ENCODE data around the gene IGFBP7. TPM values are rescaled to one million over a fixed set of nuclear protein-coding genes. Genes with fewer than 3 reads are reported as not detected.

Gene IGFBP7
- total and polyA plus RNA-seq, 8 donors = 49.4 to 324 (median 152) TPM

DNA sequence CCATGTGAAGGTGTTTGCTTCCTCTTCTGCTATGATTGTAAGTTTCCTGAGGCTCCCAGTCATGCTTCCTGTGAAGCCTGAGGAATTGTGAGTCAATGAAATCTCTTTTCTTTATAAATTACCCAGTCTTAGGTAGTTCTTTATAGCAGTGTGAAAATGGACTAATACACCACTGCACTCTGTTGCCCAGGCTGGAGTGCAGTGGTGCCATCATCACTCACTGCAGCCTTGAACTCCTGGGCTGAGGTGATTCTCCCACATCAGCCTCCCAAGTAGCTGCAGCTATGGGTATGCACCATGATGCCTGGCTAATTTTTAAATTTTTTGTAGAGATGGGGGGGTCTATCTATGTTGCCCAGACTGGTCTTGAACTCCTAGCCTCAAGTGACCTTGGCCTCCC is 15.8 kb upstream of the IGFBP7 start:
- Histone ChIP-seq H3K36me3 (no peaks in the 10 kb centered on the region), H3K27me3 (no peaks in the 10 kb centered on the region), H3K9me3 (no peaks in the 10 kb centered on the region), H3K4me1 (no peaks in the 10 kb centered on the region), H3K27ac (no peak overlapping the region), H3K4me3 (no peak overlapping the region)
- TF ChIP-seq CTCF (IDR thresholded peaks at IDR 0.05) = no peak
- intact Hi-C loops (cut with DNase I) = no loop called here
- FAIRE-seq = no peak
- DNase-seq = no peak
- ATAC-seq = no peak

DNA sequence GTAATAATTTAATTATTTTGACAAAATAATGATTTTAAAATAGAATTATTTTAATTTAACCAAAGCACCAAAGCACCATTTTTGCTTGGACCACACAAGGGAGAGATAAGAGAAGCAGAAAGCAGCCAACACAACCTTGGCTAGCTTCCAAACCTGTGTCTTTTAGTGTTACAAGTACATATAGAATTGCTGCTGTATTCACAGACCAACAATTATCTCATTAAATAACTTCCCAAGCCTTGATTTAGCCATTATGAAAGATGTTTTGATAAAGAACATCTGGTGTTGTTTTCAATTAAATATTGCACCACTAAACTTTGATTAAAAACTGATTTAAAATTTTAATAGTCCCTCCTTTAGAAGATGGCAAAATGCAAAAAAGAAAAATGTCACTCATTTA is 14.0 kb upstream of the IGFBP7 start:
- Histone ChIP-seq H3K4me3 (no peak overlapping the region), H3K27ac (no peak overlapping the region), H3K36me3 (no peaks in the 10 kb centered on the region), H3K4me1 (no peaks in the 10 kb centered on the region), H3K9me3 (no peaks in the 10 kb centered on the region), H3K27me3 (no peaks in the 10 kb centered on the region)
- no peak for FAIRE-seq
- ATAC-seq = no peak
- no peak for TF ChIP-seq CTCF (IDR thresholded peaks at IDR 0.05)
- intact Hi-C loops (cut with DNase I) = no loop called here
- DNase-seq = no peak

GRCh38 chr4:57122959-57123358 is 12.8 kb upstream of the IGFBP7 start:
- ATAC-seq (no peak), DNase-seq (no peak), FAIRE-seq (no peak)
- Histone ChIP-seq H3K27me3 (no peaks in the 10 kb centered on the region), H3K4me3 (no peak overlapping the region), H3K36me3 (no peaks in the 10 kb centered on the region), H3K9me3 (no peaks in the 10 kb centered on the region), H3K27ac (no peak overlapping the region), H3K4me1 (no peaks in the 10 kb centered on the region)
- WGBS, 2 donors = 63 to 81% methylated on average over 1 of the region's 1 CpG
- intact Hi-C loops (cut with DNase I) = no loop called here
- TF ChIP-seq CTCF (IDR thresholded peaks at IDR 0.05) = no peak

GRCh38 chr4:57119054-57119651 is 9.0 kb upstream of the IGFBP7 start:
- intact Hi-C loops (cut with DNase I) = no loop called here
- 62 to 73% methylated on average over 8 of the region's 8 CpGs for WGBS, 2 donors
- peak in 3 of 4 donors; percentile 56 to 76 (median 64) for ATAC-seq
- no peak for FAIRE-seq
- Histone ChIP-seq H3K27me3 (no peaks in the 10 kb centered on the region), H3K27ac (peak overlapping the region in 1 of 4 donors; percentile 30), H3K4me1 (no peaks in the 10 kb centered on the region), H3K9me3 (no peaks in the 10 kb centered on the region), H3K36me3 (no peaks in the 10 kb centered on the region), H3K4me3 (no peak overlapping the region)
- no peak for TF ChIP-seq CTCF (IDR thresholded peaks at IDR 0.05)
- no peak for DNase-seq

DNA sequence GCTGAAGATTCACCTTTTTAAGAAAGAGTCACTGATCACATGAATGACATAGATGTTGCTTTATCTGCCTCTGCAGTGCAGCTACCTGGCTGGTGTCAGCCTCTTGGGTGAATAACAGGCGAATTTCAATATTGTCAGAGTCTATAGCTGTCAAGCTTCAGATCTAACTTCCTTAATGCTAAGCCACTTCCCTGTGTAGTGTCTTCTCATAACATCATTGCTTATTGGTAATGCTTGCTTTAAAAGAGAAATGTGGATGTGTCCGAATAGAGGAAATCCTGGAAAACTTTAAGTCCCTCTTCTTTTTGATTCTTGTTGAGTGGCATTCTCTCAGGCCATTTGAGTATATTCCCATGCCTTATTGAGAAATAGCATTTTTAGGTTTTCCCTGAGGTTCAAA is 7.3 kb upstream of the IGFBP7 start:
- intact Hi-C loops (cut with DNase I) = no loop called here
- no peak overlapping the region for H3K4me3 ChIP-seq

More for the DNA sequence above, 7.3 kb upstream of the IGFBP7 start:
- Histone ChIP-seq H3K9me3 (no peaks in the 10 kb centered on the region), H3K27ac (no peak overlapping the region), H3K36me3 (no peaks in the 10 kb centered on the region), H3K4me1 (no peaks in the 10 kb centered on the region), H3K27me3 (no peaks in the 10 kb centered on the region)
- ATAC-seq (no peak), DNase-seq (no peak), FAIRE-seq (no peak)
- no peak for TF ChIP-seq CTCF (IDR thresholded peaks at IDR 0.05)
- 64 to 69% methylated on average over 2 of the region's 2 CpGs for WGBS, 2 donors

Data from pancreas (tissue), 10 donors.